GM08714 (cell line): Measurements from ENCODE around the gene TPP1.

Experiments used
- H3K4me3 ChIP-seq: fragments of 200-500 bp; sonication (Bioruptor generic); 2 replicates; pipeline ENCODE4 v1.5.1; 2014; ENCODE audit warnings: mild to moderate bottlenecking, low read length, inconsistent platforms
- ZNF274 ChIP-seq: IDR thresholded peaks from 2 replicates; pipeline ENCODE4 v1.6.1; 2012; ENCODE audit warnings: mild to moderate bottlenecking, low read depth, low read length

Gene TPP1

DNA sequence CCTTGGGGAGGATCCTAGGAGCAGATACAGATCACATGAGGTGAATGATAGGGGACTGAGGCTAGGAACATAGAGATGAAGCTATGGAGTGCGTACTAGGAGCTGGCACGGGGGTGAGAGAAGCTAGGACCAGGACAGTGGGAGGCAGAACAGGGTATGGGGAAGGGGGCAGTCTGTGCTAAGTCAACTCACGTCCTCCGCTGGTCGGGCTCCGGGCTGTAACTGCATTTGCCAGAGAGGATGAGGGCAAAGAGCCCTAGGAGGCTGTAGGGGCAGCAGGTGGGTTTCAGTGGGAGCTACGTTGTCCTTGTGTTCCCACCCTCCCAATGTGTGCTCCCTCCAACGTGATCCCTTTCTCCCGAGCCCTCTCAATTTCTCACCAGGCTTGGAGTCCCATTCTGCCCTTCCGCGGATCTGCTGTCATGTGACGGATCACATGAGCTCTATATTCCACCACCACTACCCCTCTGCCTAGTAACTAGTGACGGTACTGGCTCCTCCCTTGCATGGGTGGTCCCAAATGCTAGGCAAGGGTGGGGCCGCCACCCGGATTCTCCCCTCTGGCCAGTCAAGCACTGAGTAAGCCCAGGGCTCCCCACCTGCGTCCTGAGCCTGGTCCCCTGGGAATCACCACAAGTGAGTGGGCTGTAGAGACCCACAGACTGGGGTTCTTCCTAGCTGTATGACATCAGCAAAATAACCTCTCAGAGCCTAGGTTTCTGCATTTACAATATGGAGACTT lies at the start of gene TPP1:
TPP1 (minus strand) TSS at position 419 of the 742 bp plus-strand sequence; CDS start at position 397, 22 bp downstream.
- H3K4me3 ChIP-seq = peak within 1 kb of the TSS; percentile 69
- no peak for TF ChIP-seq ZNF274

DNA sequence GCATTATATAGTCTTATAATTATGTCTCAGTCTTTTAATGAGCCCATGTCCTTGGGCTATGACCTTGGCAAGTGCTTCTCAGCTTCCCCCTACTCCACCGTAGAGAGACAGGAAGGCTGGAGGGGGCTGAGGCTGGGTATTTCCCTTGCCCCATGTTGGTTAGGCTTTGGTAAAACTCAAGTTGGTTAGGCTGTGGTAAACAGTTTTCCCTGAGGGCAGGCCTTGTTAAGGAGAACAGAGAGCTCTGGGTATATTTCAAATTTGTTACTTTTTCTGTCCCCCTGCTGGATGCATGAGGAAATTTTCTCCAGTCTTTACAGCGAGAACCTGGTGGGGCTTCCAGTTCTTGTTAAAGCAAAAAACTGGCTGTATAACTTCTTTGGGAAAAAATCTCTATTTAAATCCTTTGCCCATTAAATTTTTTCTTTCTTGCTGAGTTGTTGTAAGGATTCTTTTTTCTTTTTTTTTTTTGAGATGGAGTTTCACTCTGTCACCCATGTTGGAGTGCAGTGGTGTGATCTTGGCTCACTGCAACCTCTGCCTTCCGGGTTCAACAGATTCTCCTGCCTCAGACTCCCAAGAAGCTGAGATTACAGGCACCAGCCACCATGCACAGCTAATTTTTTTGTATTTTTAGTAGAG lies 48.6 kb upstream of the TPP1 start:
- H3K4me3 ChIP-seq = no peak overlapping the region
- no peak for TF ChIP-seq ZNF274

DNA sequence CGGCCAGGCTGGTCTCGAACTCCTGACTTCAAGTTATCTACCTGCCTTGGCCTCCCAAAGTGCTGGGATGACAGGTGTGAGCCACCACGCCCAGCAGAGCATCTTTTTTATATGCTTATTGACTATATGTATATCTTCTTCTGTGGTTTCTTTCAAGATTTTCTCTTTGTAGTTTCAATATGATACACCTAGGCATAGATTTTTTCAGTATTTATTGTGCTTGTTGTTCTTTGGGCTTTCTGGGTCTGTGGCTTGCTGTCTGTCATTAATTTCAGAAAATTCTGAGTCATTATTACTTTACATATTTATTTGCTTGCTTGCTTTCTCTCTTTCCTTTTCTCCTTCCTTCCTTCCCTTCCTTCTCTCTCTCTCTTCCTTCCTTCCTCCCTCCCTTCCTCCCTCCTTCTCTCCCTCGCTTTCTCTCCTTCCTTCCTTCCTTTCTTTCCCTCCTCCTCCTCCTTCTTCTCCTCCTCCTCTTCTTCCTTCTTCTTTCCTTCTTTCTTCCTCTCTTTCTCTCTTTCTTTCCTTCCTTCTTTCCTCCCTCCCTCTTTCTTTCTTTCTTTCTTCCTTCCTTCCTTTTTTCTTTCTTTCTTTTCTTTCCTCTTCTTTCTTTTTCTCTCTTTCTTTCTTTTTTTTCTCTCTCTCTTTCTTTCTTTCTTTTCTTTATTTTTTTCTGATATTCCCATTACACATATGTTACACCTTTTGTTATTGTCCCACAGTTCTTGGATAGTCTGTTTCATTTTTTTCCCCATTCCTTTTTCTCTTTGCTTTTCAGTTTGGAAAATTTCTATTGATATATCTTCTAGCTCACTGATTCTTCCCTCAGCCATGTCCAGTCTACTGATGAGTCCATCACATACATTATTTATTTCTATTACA lies 47.3 kb upstream of the TPP1 start:
- no peak for TF ChIP-seq ZNF274
- H3K4me3 ChIP-seq = no peak overlapping the region

DNA sequence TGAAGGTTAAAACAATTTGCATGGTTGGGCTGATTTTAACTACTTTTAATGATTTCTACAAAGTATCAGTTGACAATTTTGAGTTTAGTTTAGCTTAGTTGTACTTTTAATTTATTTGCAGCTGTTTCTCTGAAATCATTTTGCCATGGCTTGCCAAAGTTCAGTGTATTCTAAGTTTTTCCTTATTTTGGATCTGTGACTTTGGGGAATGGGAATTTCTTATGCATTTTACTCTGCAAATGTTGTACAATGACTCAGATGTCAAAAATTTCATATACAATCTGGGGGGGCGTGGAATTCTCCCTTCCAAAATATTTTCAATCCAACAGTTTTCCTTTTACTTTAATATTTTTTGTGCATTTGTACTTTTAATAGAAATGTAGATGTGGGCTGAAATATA lies 45.3 kb upstream of the TPP1 start:
- TF ChIP-seq ZNF274 = no peak
- no peak overlapping the region for H3K4me3 ChIP-seq

DNA sequence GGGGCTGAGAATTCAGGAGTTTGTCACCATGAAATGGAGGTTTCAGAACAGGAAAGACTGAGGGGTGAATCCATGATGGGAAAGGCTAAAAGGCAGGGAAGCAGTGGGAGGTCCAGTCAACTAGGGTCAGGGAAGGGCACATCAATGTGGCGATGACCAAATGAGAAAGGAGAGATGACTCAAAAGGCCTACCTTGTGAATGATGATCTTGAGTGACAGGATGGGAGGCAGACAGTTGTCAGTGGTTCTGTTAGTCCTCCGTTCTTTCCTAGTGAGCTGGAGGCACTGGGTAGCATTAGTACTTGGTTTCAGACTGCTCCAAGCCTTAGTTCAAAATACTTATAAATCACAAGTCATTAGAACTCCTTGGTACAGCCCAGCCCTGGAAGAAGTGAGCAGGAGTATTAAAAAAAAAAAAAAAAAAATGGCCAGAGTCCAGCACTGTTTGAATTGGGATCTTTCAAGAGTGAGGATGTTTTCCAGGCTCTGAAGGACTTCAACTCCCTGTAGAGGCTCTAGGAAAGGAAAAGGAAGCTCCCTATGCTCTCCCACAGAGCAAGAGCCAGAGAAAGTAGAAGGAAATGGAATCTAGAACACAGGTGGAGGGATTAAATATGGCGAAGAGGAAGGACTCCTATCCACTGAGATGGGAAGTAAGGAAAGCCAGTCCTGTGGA lies 44.7 kb upstream of the TPP1 start:
- no peak overlapping the region for H3K4me3 ChIP-seq
- no peak for TF ChIP-seq ZNF274

DNA sequence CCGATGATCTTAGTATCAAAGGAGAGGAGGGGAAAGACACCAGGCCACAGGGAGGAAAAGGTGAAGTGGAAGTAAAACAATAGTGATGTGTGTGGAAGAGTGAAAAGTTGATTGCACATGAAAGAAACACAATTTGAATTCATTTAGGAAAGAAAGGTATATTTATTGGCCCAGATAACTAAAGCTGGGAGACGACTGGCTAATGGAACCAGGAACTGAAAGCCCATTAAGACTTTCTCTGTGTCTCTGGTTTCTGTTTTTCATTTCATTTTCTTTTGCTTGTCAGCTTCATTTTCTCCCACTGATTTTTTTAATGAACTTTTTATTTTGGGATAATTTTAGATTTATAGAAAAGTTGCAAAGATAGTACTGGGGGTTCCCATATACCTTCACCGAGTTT lies 41.5 kb upstream of the TPP1 start:
- no peak for TF ChIP-seq ZNF274
- H3K4me3 ChIP-seq = no peak overlapping the region

DNA sequence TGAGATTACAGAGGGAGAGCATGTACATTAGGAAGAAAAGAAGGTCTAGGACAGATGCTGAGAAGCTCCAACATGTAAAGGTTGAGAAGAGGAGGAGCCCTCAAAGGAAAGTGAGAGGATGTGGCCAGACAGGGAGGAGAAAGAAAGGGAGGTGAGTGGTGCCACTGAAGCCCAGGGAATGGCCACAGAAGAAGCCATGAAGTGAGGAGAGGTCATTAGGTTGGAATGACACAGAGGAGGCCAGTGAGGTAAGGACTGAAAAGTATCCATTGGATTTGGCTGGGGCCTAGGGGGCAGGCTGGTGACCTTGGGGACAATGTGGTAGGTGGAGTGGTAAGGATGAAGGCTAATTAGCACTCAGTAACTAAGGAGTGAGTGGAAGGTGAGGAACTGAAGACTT lies 39.4 kb upstream of the TPP1 start:
- no peak for TF ChIP-seq ZNF274
- no peak overlapping the region for H3K4me3 ChIP-seq

DNA sequence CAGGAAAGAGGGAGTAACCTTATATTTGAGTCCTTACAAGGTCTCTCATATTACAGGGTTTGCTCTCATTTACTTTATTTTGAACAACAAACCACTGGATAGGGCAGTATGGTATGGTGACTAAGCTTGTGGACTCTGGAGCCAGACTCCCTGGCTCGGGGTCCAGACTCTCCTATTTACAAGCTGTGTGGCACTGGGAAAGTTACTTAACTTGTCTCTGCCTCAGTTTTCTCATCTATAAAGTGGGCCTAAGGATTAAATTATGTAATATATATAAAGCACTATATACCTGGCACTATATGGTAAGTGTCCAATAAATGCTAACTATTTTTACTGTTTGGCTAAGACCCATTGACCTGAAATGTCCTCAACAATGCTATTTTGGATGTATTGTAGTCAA lies 38.1 kb upstream of the TPP1 start:
- no peak for TF ChIP-seq ZNF274
- H3K4me3 ChIP-seq = no peak overlapping the region

DNA sequence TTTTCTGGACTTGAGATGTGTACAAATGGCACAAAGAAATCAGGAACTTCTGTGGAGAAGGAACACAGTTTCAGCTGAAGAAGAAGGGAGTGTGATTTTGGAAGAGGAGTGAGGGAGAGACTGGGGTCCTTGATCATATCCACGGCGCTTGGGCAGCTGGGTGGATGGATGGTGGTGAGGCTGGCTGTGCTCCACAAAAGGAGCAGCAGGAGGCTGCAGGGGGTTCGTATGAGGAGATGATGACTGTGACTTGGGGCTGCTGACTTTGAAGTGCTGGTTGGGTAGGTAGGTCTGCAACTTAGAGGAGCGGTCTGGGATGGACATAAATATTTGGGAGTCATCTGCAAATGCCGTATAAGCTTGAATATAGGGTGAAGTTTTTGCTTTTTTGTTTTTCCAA lies 37.7 kb upstream of the TPP1 start:
- no peak for TF ChIP-seq ZNF274
- no peak overlapping the region for H3K4me3 ChIP-seq

DNA sequence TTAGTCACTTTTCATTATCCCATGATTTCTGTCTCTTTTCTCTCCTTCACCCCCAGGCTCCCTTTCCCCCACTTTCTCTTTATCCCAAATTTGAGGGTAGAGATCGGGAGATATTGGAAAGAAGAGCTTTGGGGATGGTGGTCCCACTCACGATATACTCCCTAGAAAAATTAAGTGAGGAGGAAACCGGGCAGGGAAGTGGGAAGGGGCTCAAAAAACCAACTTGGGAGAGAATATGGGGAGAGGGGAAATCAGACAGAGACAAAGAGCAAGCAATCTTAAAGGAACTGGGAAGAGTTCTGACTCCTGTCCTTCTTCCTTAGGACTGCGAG lies 37.3 kb upstream of the TPP1 start:
- H3K4me3 ChIP-seq = no peak overlapping the region
- no peak for TF ChIP-seq ZNF274

DNA sequence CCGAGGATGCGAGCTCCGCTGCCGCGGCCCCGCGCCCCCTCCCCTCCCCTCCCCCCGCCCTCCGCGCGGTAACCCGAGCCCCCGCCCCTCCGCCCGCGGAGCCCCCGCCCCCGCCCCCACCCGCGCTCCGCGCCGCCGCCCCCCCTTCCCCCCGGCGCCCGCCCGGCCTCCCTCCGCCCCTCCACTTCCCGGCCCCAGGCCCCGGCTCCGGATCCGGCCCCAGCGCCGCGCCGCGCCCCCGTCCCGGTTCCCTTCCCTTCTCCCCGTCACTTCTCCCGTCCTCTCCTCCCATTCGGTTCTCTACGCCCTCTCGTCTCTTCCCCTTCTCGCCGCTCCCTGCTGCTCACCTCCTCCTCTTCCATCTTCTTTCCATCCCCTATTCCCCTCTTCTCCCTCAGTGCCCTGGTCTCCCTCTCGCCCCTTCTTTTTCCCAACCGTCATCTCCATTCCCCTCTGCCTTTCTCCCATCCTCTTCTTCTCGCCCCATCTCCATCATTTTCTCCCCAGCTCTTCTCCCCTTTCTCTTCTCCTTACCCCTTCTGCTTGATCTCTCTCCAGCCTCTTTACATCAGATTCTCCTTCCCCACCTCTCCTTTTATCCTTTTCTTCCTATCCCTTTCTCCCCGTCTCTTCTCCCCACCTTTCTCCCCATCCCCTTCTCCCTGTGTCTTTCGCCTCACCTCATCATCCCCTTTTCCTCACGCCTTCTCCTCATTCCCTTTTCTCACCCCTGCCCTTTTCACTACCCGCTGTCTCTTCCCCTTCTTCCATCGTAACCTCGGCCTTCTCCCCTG lies 36.8 kb upstream of the TPP1 start, which contains the start of gene DCHS1:
DCHS1 (minus strand) TSS at position 20 of the 794 bp plus-strand sequence. CDS start 14,196 bp downstream, outside the sequence.
- no peak within 1 kb of the TSS for H3K4me3 ChIP-seq

DNA sequence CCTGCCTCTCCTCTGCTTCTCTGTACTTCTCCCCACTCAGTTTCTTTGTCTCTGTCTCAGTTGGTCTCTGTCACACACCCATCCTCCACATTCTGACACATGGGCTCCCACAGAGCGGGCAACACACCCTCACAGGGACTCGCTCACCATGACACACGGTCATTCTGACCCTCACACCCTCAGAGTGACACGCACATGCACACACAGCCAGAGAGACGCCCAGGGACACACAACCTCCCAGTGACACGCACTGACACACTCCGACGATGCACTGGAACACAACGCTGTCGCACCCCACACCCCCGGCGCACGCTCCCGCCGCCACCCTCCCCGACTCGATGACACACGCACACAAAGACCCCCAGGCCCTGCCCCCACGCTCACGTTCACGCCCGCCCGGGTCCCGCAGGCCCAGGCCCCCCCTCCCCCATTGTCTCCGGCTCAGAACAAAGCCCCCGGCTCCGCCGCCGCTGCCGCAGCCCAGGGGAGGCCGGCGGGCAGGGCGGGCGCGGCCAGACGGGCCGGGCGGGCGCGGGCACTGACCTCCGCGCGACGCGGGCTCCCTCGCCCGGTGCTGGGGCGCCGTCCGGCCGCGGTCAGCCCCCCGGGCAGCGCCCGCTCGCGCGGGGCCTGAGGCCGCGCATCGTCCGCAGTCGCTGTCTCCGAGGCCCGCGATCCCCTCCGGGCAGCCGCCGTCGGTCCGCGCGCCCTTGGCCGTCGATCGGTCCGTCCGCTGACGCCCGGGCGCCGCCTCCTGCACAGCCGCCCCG lies 36.0 kb upstream of the TPP1 start:
- no peak overlapping the region for H3K4me3 ChIP-seq
- no peak for TF ChIP-seq ZNF274

More for the DNA sequence above, 36.8 kb upstream of the TPP1 start, which contains the start of gene DCHS1:
- TF ChIP-seq ZNF274 = no peak
